NCI-H2107 treated with DMSO at 0.1 percent for 48 hours (cell line): ENCODE data around the gene ATP6V0E1.

Experiments used
- DNase-seq: peaks from one replicate; lab custom pipeline; 2025; ENCODE audit not compliant: unreplicated experiment; lab: John Stamatoyannopoulos, UW

ATP6V0E1 gene

GRCh38 chr5:172983542-172984243, at the start of gene ATP6V0E1:
Gene ATP6V0E1 (plus strand): TSS chr5:172983771. CDS start chr5:172983861, 90 bp downstream.
- peak; percentile 67 for DNase-seq

GRCh38 chr5:172935096-172935495, 48.5 kb upstream of the ATP6V0E1 start:
- no peak for DNase-seq

- no peak for DNase-seq
These were observed 47.2 kb upstream of the ATP6V0E1 start for GRCh38 chr5:172936401-172936800.

DNA sequence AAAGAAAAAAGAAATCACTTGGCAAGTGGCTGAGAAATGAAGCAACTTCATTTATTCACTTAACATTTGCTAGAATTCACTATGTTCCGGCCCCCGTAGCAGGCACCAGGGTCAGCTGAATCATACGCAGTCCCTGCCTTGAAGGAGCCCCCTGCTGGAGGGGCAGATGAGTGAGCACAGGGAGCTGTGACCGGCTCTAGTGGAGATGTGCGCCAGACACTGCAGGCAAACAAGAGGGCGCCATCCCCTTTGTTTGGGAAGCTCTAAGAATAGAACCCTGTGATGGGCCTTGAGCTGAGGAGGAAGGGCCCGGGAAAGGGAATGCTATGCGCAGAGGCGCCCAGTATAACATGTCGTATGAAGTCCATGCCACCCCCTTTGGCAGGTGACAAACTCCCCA, 44.5 kb upstream of the ATP6V0E1 start:
- no peak for DNase-seq

DNA sequence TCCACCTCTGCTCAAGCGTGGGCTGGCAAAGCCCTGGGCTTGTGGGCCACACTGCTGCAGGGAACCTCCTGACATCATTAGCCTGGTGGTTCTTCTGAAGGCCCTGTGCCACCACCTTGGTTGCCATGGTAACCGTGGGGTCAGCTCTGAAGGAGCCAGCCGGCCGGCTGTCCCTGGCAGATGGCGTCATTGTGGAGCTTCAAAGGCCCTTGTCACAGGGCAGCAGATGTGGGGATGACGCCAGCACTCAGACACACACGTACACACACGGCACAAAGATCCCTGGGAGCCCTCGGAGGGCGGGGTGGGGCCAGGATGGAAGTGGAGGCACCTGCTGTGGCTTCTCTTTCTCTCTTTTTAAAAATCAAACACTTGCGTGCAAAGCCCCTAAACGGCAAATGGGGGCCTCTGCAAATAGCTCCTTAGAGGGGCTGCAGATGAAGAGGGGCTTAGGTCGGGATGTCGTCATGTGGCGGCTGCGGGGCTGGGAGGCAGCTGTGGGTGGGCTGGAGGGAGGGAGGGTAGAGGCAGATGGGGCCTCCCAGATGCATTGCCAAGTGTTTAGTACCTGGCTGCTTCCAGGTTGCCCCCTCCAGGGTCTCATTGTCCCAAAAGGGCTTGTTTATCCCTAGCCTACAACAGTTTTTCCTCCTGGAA, 43.8 kb upstream of the ATP6V0E1 start:
- no peak for DNase-seq

DNA sequence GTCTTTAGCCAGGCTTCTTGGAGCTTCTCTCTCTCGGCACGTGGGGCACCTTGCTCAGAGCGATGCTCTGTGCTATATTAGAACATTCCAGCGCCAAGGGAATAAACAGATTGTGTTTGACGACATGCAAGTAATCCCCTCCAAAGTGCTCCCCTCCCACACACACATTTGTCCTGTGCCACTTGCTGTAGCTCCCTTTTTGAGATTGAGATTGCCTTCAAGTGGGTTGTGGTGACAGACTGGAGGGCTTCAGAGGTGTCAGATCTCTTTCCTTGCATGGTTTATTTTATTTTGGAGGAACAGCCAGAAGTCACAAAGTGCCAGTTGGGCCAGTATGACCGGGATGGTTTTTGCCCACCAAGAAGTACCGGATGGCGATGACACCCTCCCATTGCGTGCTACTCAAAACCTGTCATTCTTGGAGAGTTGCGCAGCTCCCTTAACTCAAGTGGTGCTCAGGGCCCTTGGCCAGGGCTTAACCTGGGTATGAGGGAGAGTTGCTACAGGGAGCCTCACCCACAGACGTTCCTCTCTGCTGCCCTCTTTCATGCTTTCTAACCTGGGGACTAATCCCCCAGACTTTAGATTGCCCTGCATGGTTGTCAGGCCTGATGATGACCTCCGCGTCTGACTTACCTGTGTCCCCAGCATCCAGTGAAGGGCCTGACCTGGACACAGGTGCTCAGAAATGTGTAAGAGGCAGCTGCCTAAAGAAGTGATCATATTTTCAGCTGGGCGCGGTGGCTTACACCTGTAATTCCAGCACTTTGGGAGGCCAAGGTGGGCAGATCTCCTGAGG, 43.1 kb upstream of the ATP6V0E1 start:
- no peak for DNase-seq

- no peak for DNase-seq
These were observed 42.5 kb upstream of the ATP6V0E1 start for GRCh38 chr5:172941067-172941516.

DNA sequence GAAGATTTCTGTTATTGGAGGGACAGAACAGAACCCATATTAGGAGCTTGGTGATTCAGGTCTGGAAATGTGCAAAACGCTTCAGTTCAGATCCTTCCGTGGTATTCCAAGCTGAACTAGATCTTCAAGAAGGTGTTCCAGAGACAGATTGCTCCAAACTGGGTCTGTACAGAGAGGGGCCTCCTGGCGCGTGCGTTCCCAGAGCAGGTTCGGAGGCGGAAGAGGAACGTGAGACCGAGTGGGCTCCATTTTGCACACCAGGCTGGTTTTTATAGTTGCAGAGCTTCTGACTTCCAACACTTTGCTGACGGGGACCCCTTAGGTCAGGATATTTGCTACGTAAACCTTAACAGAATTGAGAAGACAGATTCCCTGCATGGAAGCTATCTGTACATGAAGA, 41.0 kb upstream of the ATP6V0E1 start:
- no peak for DNase-seq

DNA sequence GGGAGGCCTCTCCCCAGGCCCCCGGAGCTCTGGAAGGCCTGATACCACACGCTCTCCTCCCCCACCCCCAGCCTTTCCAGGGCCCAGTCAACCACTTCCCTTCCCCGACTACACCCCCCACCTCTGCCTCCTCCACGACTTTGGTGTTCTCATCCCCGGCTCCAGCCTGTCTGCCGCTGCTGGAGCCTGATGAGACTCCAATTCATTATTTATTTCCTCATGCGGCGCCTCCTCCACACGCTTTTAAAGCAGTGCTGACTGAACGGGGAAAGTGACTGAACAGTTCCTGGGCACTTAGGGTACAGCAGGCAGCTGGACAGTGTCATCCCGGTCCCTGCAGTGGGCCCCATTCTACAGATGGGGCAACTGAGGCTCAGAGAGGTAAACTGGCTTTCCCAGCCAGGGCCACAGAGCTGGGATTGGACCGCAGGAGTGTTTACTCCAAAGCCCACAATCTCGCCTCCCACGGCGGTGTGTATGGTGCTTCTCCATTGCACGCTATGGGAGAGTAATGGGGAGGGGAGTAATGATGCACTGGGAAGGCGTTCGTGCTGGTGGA, 40.2 kb upstream of the ATP6V0E1 start:
- no peak for DNase-seq

GRCh38 chr5:172943906-172944305, 39.7 kb upstream of the ATP6V0E1 start:
- DNase-seq: no peak

DNA sequence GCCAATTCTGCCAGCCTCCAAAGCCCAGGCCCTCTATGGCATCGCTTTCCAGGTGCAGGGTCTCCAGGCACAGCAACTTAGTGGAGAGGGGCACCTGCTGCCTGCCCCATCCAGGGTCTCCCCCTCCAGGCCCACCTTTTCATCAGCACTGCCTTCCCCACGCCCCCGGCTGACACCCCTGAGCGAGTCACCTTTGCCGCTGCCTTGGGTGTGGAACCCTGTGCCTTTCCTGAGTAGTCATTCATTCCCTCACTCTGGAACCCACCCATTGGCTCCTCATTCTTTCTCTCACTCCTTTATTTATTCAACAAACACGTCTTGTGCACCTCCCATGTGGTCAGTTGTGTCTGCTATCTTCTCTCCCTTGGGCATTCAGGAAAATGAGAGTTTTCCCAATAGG, 38.8 kb upstream of the ATP6V0E1 start:
- DNase-seq: no peak

DNA sequence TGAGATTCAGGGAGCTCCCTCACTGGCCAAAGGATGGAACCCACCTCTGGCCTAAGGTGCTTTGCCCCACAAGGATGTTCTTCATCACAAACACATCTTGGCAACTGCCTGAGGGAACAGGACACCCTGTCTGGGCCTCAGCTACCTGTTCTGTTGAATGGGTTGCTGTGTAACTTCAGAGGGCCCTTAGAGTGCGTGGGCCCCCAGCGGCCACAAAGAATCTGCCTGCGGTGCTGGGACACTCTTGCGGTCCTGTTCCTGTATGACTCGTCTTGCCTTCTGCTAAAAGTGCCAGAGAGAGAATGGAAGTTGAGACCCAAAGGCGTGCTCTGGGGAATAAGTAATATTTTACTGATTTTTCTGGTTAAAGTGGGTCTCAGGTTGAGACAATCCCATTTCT, 38.4 kb upstream of the ATP6V0E1 start:
- DNase-seq: no peak

DNA sequence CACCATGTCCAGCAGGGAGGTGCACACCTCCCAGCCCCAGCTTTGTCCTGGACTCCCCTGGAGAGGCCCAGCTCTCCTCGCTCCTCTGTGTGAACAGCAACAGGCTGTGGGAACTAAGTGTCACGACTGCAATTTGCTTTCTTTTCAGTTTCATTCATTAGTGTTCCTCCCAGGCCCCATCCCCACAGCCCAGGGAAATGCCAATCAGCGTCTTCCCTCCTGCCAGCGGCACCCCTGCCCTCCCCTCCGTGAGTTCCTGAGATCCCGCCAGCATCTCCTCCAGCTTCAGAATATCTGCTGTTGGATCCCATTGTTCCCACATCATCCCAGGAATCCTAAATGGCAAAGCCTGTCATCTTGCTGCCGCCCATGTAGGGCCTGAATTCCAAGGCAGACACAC, 37.4 kb upstream of the ATP6V0E1 start:
- DNase-seq: no peak

DNA sequence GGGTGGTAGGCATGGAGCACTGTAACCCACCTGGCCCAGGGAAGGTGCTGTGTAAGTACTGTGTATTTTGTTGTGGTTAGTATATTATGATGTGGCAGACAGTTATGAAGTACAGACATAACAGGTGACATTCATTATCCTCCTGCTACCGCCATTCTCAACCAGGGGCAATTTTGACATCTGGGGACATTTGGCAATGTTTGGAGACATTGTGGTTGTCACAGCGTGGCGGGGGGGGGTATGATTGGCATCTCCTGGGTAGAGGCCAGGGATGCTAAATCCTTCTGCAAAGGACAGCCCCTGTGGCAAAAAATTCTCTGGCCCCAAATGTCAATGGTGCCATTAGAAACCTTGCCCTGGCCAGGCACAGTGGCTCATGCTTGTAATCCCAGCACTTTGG, 34.1 kb upstream of the ATP6V0E1 start:
- DNase-seq: no peak

DNA sequence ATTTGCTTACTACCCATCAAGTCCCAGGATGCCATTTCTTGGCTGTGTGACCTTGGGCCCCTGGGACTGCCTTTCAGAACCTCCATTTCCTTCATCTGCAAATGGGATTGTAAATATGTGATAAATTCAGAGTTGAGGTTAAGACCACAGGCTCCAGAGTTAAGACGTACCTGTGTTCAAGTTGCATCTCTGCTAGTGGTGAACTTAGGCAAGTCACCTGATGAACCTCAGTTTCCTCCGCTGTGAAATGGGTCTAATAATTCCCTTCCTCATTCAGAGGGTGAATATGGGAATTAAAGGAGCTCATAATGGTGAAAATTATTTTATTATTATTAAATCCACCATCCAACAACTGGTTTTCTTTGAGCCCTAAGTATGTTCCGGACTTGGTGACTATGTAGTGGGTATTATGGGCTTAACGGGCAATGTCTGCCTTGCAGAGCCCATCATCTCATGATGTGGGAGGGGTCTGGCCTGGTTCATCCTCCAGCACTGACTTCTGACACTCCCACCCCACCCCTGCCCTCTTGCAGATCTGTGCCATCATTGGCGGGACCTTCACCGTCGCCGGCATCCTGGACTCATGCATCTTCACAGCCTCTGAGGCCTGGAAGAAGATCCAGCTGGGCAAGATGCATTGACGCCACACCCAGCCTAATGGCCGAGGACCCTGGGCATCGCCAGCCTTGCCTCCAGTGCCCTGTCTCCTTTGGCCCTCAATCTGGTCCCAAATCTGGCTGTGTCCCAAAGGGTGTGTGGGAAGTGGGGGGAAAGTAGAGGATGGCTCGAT, 33.2 kb upstream of the ATP6V0E1 start:
- DNase-seq: no peak

DNA sequence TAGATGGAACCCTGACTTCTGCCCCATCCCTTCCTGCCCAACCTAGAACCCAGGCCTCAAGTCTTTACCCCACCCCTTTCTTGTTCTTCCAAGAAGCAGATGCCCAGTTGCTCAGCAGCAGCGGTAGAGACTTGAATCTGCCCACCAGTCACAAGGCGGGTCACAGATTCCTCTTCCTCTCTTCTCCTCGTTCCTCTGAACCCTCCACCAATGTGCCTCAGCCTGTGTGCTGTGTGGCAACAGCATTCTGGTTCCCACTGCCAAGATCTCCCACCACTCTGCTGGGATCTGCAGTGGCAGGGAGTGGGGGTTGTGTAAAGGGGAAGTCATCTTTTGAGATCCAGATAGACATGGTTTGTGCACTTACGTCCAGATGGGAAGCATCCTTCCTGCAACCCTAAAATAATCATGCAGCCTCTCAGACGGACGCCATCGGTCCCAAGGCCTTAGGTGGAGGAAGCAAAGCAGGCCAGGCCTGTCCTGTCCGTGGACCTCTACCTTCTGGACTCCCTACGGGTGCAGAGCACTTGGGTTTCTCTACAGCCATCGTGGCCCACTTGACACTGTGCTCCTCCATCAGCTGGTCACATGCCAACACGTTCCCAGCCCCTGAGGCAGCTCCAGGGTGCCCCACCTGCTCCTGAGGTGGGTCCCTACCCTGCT, 32.1 kb upstream of the ATP6V0E1 start:
- no peak for DNase-seq

DNA sequence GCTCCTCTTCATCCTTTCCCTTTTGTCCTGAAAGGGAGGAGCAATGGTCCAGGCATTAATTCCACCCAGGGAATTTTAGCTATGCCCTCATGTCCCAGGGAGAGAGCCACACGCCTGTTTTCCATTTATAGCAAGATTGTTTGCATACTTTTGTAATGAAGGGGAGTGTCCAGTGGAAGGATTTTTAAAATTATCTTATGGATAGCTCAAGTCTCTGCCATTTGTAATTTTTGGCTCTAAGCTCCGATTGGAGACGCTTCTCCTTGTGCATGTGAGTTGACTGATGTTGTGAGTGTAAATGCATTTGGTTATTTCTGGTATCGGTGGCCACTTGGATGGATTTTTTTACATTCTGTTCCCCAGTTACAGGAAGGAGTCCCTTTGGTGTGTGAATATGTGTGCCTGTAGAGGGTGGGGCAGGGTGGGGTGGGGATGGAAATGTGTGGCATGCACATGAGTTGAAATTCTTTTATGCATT, 31.5 kb upstream of the ATP6V0E1 start:
- no peak for DNase-seq

- no peak for DNase-seq
These were observed 29.5 kb upstream of the ATP6V0E1 start for GRCh38 chr5:172953776-172954675.

- no peak for DNase-seq
These were observed 28.8 kb upstream of the ATP6V0E1 start for GRCh38 chr5:172954751-172955159.
